ENCODE data around the gene PLA2G4F.

Gene PLA2G4F

GRCh38 chr15:42146551-42147430 lies 9.6 kb downstream of the PLA2G4F start:
- no peak for DNase-seq

GRCh38 chr15:42145546-42146455 lies 10.6 kb downstream of the PLA2G4F start:
- no peak for DNase-seq

GRCh38 chr15:42144841-42145375 lies 11.5 kb downstream of the PLA2G4F start:
- DNase-seq, result no peak

GRCh38 chr15:42143866-42144625 lies 12.4 kb downstream of the PLA2G4F start:
- DNase-seq, result no peak

- no peak for DNase-seq
These were observed 13.1 kb downstream of the PLA2G4F start for GRCh38 chr15:42143356-42143755.

GRCh38 chr15:42141795-42142667 lies 14.4 kb downstream of the PLA2G4F start:
- no peak for DNase-seq

- DNase-seq, result no peak
These were observed 15.2 kb downstream of the PLA2G4F start for GRCh38 chr15:42141246-42141645.

- no peak for DNase-seq
These were observed 15.9 kb downstream of the PLA2G4F start for GRCh38 chr15:42140383-42141070.

- no peak for DNase-seq
These were observed 16.8 kb downstream of the PLA2G4F start for GRCh38 chr15:42139596-42139995.

GRCh38 chr15:42138968-42139386 lies 17.5 kb downstream of the PLA2G4F start:
- DNase-seq, result no peak

- DNase-seq, result no peak
These were observed 18.0 kb downstream of the PLA2G4F start for GRCh38 chr15:42138411-42138810.

- DNase-seq, result peak; percentile 31
These were observed 18.8 kb downstream of the PLA2G4F start for GRCh38 chr15:42137461-42138261.

GRCh38 chr15:42136513-42136912 lies 19.9 kb downstream of the PLA2G4F start:
- no peak for DNase-seq

GRCh38 chr15:42135351-42135750 lies 21.1 kb downstream of the PLA2G4F start:
- DNase-seq, result no peak

GRCh38 chr15:42134617-42135245 lies 21.7 kb downstream of the PLA2G4F start:
- DNase-seq, result no peak

GRCh38 chr15:42133886-42134502 lies 22.4 kb downstream of the PLA2G4F start:
- peak; percentile 19 for DNase-seq

GRCh38 chr15:42133356-42133755 lies 23.1 kb downstream of the PLA2G4F start:
- no peak for DNase-seq

- DNase-seq, result peak; percentile 8
These were observed 24.3 kb downstream of the PLA2G4F start for GRCh38 chr15:42131826-42132806.
